Measurements from ENCODE around the gene P2RX1. TPM values are rescaled to one million over a fixed set of nuclear protein-coding genes. Genes with fewer than 3 reads are reported as not detected.

P2RX1 gene
- total and polyA plus RNA-seq, 9 donors: 2.1 to 8.6 (median 3.0) TPM

Other genes starting within 250 kb of the P2RX1 start
- 68.1 TPM for gene TAX1BP3, start 247.9 kb downstream of the P2RX1 start, total RNA-seq
- gene TAX1BP3, start 247.9 kb downstream of the P2RX1 start, polyA plus RNA-seq (ENCODE audit: insufficient read depth in 1 of 8, insufficient read length in 8 of 8, low replicate concordance in 1 of 8): 10 to 100 TPM; 42.6 to 80.5 (median 60.8) TPM
- 16.8 TPM for gene EMC6, start 247.7 kb downstream of the P2RX1 start, total RNA-seq
- gene EMC6, start 247.7 kb downstream of the P2RX1 start, polyA plus RNA-seq (ENCODE audit: insufficient read depth in 1 of 8, insufficient read length in 8 of 8, low replicate concordance in 1 of 8): 10 to 100 TPM; 32.5 to 47.1 (median 38.5) TPM
- gene P2RX5, start 220.3 kb downstream of the P2RX1 start, total RNA-seq: 18.7 TPM
- 10 to 100 TPM; 19.9 to 35.6 (median 24.6) TPM for gene P2RX5, start 220.3 kb downstream of the P2RX1 start, polyA plus RNA-seq (ENCODE audit: insufficient read depth in 1 of 8, insufficient read length in 8 of 8, low replicate concordance in 1 of 8)
- 4.3 TPM for gene HASPIN, start 192.6 kb downstream of the P2RX1 start, total RNA-seq
- gene HASPIN, start 192.6 kb downstream of the P2RX1 start, polyA plus RNA-seq (ENCODE audit: insufficient read depth in 1 of 8, insufficient read length in 8 of 8, low replicate concordance in 1 of 8): 1 to 10 TPM; 4.1 to 7.4 (median 5.6) TPM
- gene ITGAE, start 115.3 kb downstream of the P2RX1 start, total RNA-seq: 28.8 TPM
- gene ITGAE, start 115.3 kb downstream of the P2RX1 start, polyA plus RNA-seq (ENCODE audit: insufficient read depth in 1 of 8, insufficient read length in 8 of 8, low replicate concordance in 1 of 8): 10 to 100 TPM; 29.2 to 34.4 (median 32.3) TPM
- gene NCBP3, start 70.2 kb downstream of the P2RX1 start, total RNA-seq: 33.4 TPM
- 10 to 100 TPM; 48.0 to 68.9 (median 58.2) TPM for gene NCBP3, start 70.2 kb downstream of the P2RX1 start, polyA plus RNA-seq (ENCODE audit: insufficient read depth in 1 of 8, insufficient read length in 8 of 8, low replicate concordance in 1 of 8)
- 6.3 TPM for gene CAMKK1, start 23.4 kb downstream of the P2RX1 start, total RNA-seq
- gene CAMKK1, start 23.4 kb downstream of the P2RX1 start, polyA plus RNA-seq (ENCODE audit: insufficient read depth in 1 of 8, insufficient read length in 8 of 8, low replicate concordance in 1 of 8): 1 to 10 TPM; 5.9 to 9.5 (median 7.7) TPM
- gene ATP2A3, start 48.0 kb upstream of the P2RX1 start, total RNA-seq: 2.5 TPM
- 1 to 10 TPM; 3.2 to 6.8 (median 4.7) TPM for gene ATP2A3, start 48.0 kb upstream of the P2RX1 start, polyA plus RNA-seq (ENCODE audit: insufficient read depth in 1 of 8, insufficient read length in 8 of 8, low replicate concordance in 1 of 8)
- 23.9 TPM for gene ZZEF1, start 226.6 kb upstream of the P2RX1 start, total RNA-seq
- 10 to 100 TPM; 14.4 to 23.4 (median 17.2) TPM for gene ZZEF1, start 226.6 kb upstream of the P2RX1 start, polyA plus RNA-seq (ENCODE audit: insufficient read depth in 1 of 8, insufficient read length in 8 of 8, low replicate concordance in 1 of 8)
- 10.2 TPM for gene CYB5D2, start 226.7 kb upstream of the P2RX1 start, total RNA-seq
- 10 to 100 TPM; 10.1 to 13.3 (median 11.1) TPM for gene CYB5D2, start 226.7 kb upstream of the P2RX1 start, polyA plus RNA-seq (ENCODE audit: insufficient read depth in 1 of 8, insufficient read length in 8 of 8, low replicate concordance in 1 of 8)

All from muscle of leg (tissue), 9 donors.